Activated CD8-positive, alpha-beta T cell treated with anti-CD3 and anti-CD28 coated beads for 36 hours (primary cell): ENCODE results near the gene SLCO2A1. TPM values are rescaled to one million over a fixed set of nuclear protein-coding genes. Genes with fewer than 3 reads are reported as not detected.

Experiments
- ATAC-seq: fragments of 200-7000 bp; cut with Tn5 transposase; one replicate; pipeline ENCODE4 v1.10.0; 2021; ENCODE audit warnings: mild to moderate bottlenecking, moderate library complexity
- CTCF ChIA-PET: fragments of 350-600 bp; sonication (Branson Sonifier 250); formaldehyde crosslinking; loops from one replicate; lab custom pipeline; 2021; ENCODE audit warnings: antibody characterized with exemption; lab: Charles Lee
- POLR2A ChIA-PET: fragments of 350-600 bp; sonication (Branson Sonifier 250); formaldehyde crosslinking; loops from one replicate; lab custom pipeline; 2021; ENCODE audit warnings: antibody characterized with exemption; lab: Charles Lee
- DNase-seq: peaks from one replicate; pipeline ENCODE4 v3.0.0-alpha.2; 2020
- H3K27ac Mint-ChIP-seq: one replicate; pipeline ENCODE4 v1.8.0; 2021; ENCODE audit warnings: mild to moderate bottlenecking, mixed read lengths
- H3K27me3 Mint-ChIP-seq: one replicate; pipeline ENCODE4 v1.8.0; 2021; ENCODE audit warnings: mixed read lengths
- H3K36me3 Mint-ChIP-seq: one replicate; pipeline ENCODE4 v1.8.0; 2021; ENCODE audit warnings: low read depth, mixed read lengths
- H3K4me1 Mint-ChIP-seq: one replicate; pipeline ENCODE4 v1.8.0; 2021; ENCODE audit warnings: low read depth, mixed read lengths
- H3K4me3 Mint-ChIP-seq: one replicate; pipeline ENCODE4 v1.8.0; 2021; ENCODE audit warnings: mild to moderate bottlenecking, moderate library complexity, mixed read lengths
- H3K9me3 Mint-ChIP-seq: one replicate; pipeline ENCODE4 v1.8.0; 2021; ENCODE audit warnings: mixed read lengths
- CTCF ChIP-seq: fragments of 200-600 bp; IDR thresholded peaks from one replicate; pipeline ENCODE4 v1.8.0; 2022; ENCODE audit warnings: antibody characterized with exemption, mild to moderate bottlenecking
- intact Hi-C: fragments of 100-400 bp; cut with micrococcal nuclease; formaldehyde crosslinking; loops from one replicate; pipeline ENCODE4 v1.10.0; 2022
- total RNA-seq, 2 experiments: library from RNA; stranded (reverse); gene quantifications; one replicate each; pipeline ENCODE4 v1.2.3, GENCODE V29; 2021

SLCO2A1 gene
- total RNA-seq, 2 experiments from 2014 or later: not detected

- no peak for DNase-seq
- H3K27me3 Mint-ChIP-seq: peaks cover 2% of the 10 kb centered on the region
- intact Hi-C loops: no loop called here
- no peak for TF ChIP-seq CTCF
- no peaks in the 10 kb centered on the region for H3K36me3 Mint-ChIP-seq
- H3K9me3 Mint-ChIP-seq: no peaks in the 10 kb centered on the region
- ATAC-seq: no peak
- no peak overlapping the region for H3K4me3 Mint-ChIP-seq
- H3K4me1 Mint-ChIP-seq: no peaks in the 10 kb centered on the region
- ChIA-PET POLR2A (no interaction called here), CTCF (interaction anchor here (0.8 kb wide), 1 partner anchor 13 kb away, joined by 3 read pairs; no protein-coding TSS in a partner anchor)
- no peak overlapping the region for H3K27ac Mint-ChIP-seq
These were observed 11.3 kb downstream of the SLCO2A1 start for GRCh38 chr3:134018406-134018805.

- peaks cover 2% of the 10 kb centered on the region for H3K27me3 Mint-ChIP-seq
- ChIA-PET POLR2A (no interaction called here), CTCF (no interaction called here)
- intact Hi-C loops: no loop called here
- H3K27ac Mint-ChIP-seq: no peak overlapping the region
- H3K9me3 Mint-ChIP-seq: no peaks in the 10 kb centered on the region
- ATAC-seq (no peak), DNase-seq (no peak)
- no peak for TF ChIP-seq CTCF
- H3K4me1 Mint-ChIP-seq: no peaks in the 10 kb centered on the region
- H3K36me3 Mint-ChIP-seq: no peaks in the 10 kb centered on the region
- no peak overlapping the region for H3K4me3 Mint-ChIP-seq
These were observed 12.2 kb downstream of the SLCO2A1 start for GRCh38 chr3:134017490-134017889.

- H3K4me3 Mint-ChIP-seq: no peak overlapping the region
- H3K27ac Mint-ChIP-seq: no peak overlapping the region
- no peak for TF ChIP-seq CTCF
- DNase-seq (no peak), ATAC-seq (no peak)
- no peaks in the 10 kb centered on the region for H3K4me1 Mint-ChIP-seq
- H3K9me3 Mint-ChIP-seq: no peaks in the 10 kb centered on the region
- CTCF ChIA-PET: no interaction called here
- H3K36me3 Mint-ChIP-seq: no peaks in the 10 kb centered on the region
- POLR2A ChIA-PET: no interaction called here
- intact Hi-C loops: no loop called here
- H3K27me3 Mint-ChIP-seq: peaks cover 9% of the 10 kb centered on the region
These were observed 15.5 kb downstream of the SLCO2A1 start for GRCh38 chr3:134014270-134014669.

- H3K27me3 Mint-ChIP-seq: peaks cover 9% of the 10 kb centered on the region
- H3K36me3 Mint-ChIP-seq: no peaks in the 10 kb centered on the region
- ChIA-PET POLR2A (no interaction called here), CTCF (no interaction called here)
- no peaks in the 10 kb centered on the region for H3K4me1 Mint-ChIP-seq
- intact Hi-C loops: no loop called here
- no peak for DNase-seq
- ATAC-seq: no peak
- no peak overlapping the region for H3K4me3 Mint-ChIP-seq
- no peak for TF ChIP-seq CTCF
- no peak overlapping the region for H3K27ac Mint-ChIP-seq
- no peaks in the 10 kb centered on the region for H3K9me3 Mint-ChIP-seq
These were observed 16.4 kb downstream of the SLCO2A1 start for GRCh38 chr3:134013280-134013679.

- DNase-seq (no peak), ATAC-seq (no peak)
- intact Hi-C loops: no loop called here
- Mint-ChIP-seq H3K4me1 (no peaks in the 10 kb centered on the region), H3K27me3 (peaks cover 7% of the 10 kb centered on the region), H3K4me3 (no peak overlapping the region), H3K36me3 (no peaks in the 10 kb centered on the region), H3K9me3 (peaks cover 4% of the 10 kb centered on the region), H3K27ac (no peak overlapping the region)
- POLR2A ChIA-PET: no interaction called here
- CTCF ChIA-PET: no interaction called here
- no peak for TF ChIP-seq CTCF
These were observed 20.3 kb downstream of the SLCO2A1 start for GRCh38 chr3:134009345-134010000.
